ENCODE data around the gene ZNF454. TPM values are rescaled to one million over a fixed set of nuclear protein-coding genes. Genes with fewer than 3 reads are reported as not detected.

The ZNF454 gene
- total RNA-seq (1 to 10 TPM; 2.0 to 6.1 (median 3.4) TPM), polyA plus RNA-seq (1 to 10 TPM in 1 of 3 donors, under 1 TPM in 1, not detected in 1; 0.23 to 1.0 TPM)

DNA sequence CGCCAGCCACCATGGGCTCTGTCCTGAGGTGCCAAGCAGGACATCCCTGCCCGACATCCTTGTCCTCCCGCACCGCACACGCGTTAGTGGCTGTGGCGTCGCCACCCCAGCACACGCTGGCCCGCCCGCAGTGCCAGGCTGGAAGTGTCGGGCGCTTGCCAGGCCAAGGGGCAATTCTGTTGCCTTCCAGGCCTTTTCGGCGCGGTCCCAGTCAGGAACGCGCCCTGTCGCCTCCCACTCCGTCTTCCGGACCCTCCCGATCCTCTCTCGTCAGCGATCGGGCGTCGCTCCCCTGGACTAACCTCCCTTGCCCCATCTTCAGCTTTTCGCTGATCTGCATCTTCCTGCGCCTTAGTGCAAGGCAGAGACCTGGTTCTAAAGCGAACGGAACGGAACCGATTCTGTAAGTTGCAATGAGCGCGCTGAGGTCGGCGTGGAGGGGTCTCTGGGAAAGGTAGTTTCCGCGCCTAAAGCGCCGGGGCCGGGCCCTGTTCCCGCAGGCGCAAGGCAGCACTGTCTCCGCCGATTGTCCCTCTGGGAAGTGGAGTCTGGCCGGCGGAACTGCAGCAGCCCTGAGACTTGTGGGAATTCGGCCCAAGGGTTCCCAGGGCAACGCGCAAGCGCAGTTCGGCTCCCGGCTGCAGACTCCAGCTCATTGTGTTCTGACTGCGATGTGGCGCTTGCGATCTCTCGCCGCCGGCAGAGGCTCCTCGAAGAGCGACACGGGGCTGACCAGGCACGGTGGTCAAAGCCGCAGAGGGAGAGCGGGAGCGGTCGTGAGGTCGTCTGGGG, at the start of gene ZNF454:
TSS of gene ZNF454 (plus strand) at position 630 of the 792 bp plus-strand sequence. CDS start 1,594 bp downstream, outside the sequence.
- H3K9me3 ChIP-seq, result peaks cover 6 to 43% (median 21%) of the 10 kb centered on the region in 4 donors
- H3K4me3 ChIP-seq, result peak within 1 kb of the TSS; percentile 62 to 69 (median 67)
- no peaks in the 10 kb centered on the region for H3K27me3 ChIP-seq
- peaks cover 0 to 17% (median 9%) of the 10 kb centered on the region in 4 donors for H3K4me1 ChIP-seq
- peak within 1 kb of the TSS; percentile 82 to 89 (median 86) for H3K27ac ChIP-seq
- TF ChIP-seq EP300 (IDR thresholded peaks at IDR 0.05) (no peak), POLR2A (IDR thresholded peaks at IDR 0.05) (peak in 1 of 2 donors; percentile 8), POLR2AphosphoS5 (IDR thresholded peaks at IDR 0.05) (peak; percentile 44 to 82 (median 55))
- TF ChIP-seq, protein P1, sequence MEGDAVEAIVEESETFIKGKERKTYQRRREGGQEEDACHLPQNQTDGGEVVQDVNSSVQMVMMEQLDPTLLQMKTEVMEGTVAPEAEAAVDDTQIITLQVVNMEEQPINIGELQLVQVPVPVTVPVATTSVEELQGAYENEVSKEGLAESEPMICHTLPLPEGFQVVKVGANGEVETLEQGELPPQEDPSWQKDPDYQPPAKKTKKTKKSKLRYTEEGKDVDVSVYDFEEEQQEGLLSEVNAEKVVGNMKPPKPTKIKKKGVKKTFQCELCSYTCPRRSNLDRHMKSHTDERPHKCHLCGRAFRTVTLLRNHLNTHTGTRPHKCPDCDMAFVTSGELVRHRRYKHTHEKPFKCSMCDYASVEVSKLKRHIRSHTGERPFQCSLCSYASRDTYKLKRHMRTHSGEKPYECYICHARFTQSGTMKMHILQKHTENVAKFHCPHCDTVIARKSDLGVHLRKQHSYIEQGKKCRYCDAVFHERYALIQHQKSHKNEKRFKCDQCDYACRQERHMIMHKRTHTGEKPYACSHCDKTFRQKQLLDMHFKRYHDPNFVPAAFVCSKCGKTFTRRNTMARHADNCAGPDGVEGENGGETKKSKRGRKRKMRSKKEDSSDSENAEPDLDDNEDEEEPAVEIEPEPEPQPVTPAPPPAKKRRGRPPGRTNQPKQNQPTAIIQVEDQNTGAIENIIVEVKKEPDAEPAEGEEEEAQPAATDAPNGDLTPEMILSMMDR (IDR thresholded peaks at IDR 0.05), result no peak
- peaks cover 0 to 2% (median 1%) of the 10 kb centered on the region in 4 donors for H3K36me3 ChIP-seq
- intact Hi-C loops (cut with DNase I), result loop anchor here (1.0 to 5.0 kb wide), 5 partner anchors 43 to 208 kb away; partner anchors contain the start of genes ZFP2, ZNF354A, ZNF354B and ZNF354C
- 8 to 9% methylated on average over 69 of the region's 69 CpGs for WGBS, 2 donors
- DNase-seq, result peak; percentile 97

DNA sequence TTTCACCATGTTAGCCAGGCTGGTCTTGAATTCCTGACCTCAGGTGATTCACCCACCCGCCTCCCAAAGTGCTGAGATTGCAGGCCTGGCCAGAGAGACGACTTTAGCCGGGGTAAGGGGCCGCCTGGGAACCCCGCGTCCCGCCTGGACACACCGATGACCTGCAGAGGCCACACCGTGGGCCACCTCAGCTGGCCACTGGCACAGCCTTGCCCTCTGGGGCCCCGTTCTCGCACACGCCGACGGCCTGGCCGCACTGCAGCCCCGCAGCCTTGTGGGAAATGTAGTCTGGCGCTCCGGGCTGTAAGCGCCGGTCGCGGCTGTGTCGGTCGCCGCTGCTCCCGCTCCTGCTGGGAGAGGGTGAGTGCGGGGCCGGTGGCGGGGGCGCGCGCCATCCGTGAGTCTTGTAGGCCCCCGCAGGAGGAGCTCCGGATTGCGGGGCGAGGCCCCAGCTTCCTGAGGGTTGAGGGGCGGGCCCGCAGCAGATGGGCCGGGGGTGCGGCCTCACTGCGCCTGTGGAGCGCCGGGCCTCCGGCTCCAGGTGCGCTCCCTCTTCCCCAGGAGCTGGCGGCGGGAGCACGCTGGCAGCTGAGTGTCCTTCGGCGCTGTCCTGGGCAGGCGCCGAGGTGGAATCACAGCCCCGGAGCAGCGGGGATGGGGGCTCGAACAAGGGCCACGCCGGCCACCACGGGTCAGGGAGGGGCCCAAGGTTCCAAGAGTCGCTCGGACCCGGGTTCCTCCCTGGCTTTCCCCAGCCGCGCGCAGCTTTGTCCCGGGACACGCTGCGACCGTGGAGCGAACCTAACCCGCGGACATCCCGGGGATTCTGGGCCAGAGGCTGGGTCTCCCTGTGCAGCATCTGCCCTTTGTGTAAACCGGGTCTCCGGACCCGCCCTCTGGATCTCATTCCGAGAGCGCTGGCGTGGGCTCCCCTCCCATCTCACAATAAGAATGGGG, 45.1 kb upstream of the ZNF454 start, which contains the start of gene ZFP2:
TSS of gene ZFP2 (plus strand) at position 299 of the 957 bp plus-strand sequence. CDS start 35,401 bp downstream, outside the sequence.
- peak within 1 kb of the TSS; percentile 80 to 85 (median 82) for H3K27ac ChIP-seq
- H3K27me3 ChIP-seq, result no peaks in the 10 kb centered on the region
- intact Hi-C loops (cut with DNase I), result loop anchor here (5.0 kb wide), 1 partner anchor 46 kb away; the partner anchor contains the start of gene ZNF454
- H3K4me3 ChIP-seq, result peak within 1 kb of the TSS; percentile 80 to 95 (median 86)
- 2 to 3% methylated on average over 79 of the region's 79 CpGs for WGBS, 2 donors
- H3K4me1 ChIP-seq, result peaks cover 0 to 14% (median 6%) of the 10 kb centered on the region in 4 donors
- TF ChIP-seq EP300 (IDR thresholded peaks at IDR 0.05) (no peak), POLR2AphosphoS5 (IDR thresholded peaks at IDR 0.05) (peak; percentile 30 to 74 (median 54)), POLR2A (IDR thresholded peaks at IDR 0.05) (no peak)
- TF ChIP-seq, protein P1 (IDR thresholded peaks at IDR 0.05), result no peak
- peak; percentile 72 for DNase-seq
- no peaks in the 10 kb centered on the region for H3K36me3 ChIP-seq
- H3K9me3 ChIP-seq, result no peaks in the 10 kb centered on the region

DNA sequence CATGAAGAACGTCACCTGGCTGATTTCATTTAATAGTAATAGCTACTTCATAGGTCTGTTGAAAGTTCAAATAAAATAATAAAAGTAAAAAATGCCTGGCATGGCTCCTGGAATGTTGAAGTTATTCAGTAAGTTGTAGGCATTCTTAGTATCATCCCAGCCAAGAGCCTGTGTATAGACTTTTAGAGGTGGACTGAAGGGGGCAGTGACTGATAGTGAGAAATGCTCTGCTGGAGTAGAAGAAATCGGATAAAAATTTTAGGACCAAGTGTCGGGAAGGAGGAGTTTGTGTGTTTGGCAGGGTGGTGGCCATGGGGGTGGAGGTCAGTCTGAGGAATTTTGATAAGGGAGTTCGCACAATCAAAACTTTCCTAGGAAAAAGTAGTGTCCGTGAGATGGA, 41.7 kb upstream of the ZNF454 start:
- Histone ChIP-seq H3K4me3 (no peak overlapping the region), H3K27me3 (no peaks in the 10 kb centered on the region), H3K4me1 (peaks cover 0 to 14% (median 6%) of the 10 kb centered on the region in 4 donors), H3K27ac (no peak overlapping the region), H3K36me3 (peaks cover 0 to 6% (median 0%) of the 10 kb centered on the region in 4 donors), H3K9me3 (no peaks in the 10 kb centered on the region)
- no peak for DNase-seq
- intact Hi-C loops (cut with DNase I), result loop anchor here (5.0 kb wide), 1 partner anchor 43 kb away; the partner anchor contains the start of gene ZNF454
- WGBS, 2 donors, result 92 to 97% methylated on average over 5 of the region's 5 CpGs
- TF ChIP-seq, protein P1 (IDR thresholded peaks at IDR 0.05), result no peak
- TF ChIP-seq POLR2A (IDR thresholded peaks at IDR 0.05) (no peak), EP300 (IDR thresholded peaks at IDR 0.05) (no peak), POLR2AphosphoS5 (IDR thresholded peaks at IDR 0.05) (no peak)

DNA sequence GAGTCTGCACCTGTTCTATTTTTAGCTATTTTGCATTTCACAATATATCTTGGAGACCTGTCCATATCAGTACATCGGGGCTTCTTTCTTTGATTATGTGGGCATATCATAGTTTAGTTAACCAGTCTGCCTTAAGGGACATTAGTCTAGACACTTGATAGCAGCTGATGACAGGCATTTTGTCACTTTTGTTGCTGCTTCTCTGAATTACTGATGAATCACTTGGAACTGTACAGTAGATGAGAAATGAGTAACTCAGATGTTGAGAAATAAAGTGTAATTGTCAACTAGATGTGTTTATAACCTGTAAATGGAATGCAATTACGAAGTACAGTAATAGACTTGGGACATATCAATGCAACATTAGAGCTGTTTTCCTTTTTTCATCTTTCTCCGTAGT, 38.1 kb upstream of the ZNF454 start:
- Histone ChIP-seq H3K4me1 (no peaks in the 10 kb centered on the region), H3K27ac (no peak overlapping the region), H3K9me3 (no peaks in the 10 kb centered on the region), H3K36me3 (peaks cover 0 to 15% (median 0%) of the 10 kb centered on the region in 4 donors), H3K27me3 (no peaks in the 10 kb centered on the region), H3K4me3 (no peak overlapping the region)
- TF ChIP-seq, protein P1 (IDR thresholded peaks at IDR 0.05), result no peak
- TF ChIP-seq EP300 (IDR thresholded peaks at IDR 0.05) (no peak), POLR2A (IDR thresholded peaks at IDR 0.05) (no peak), POLR2AphosphoS5 (IDR thresholded peaks at IDR 0.05) (no peak)
- DNase-seq, result no peak
- WGBS, 2 donors, result 63 to 77% methylated on average over 3 of the region's 3 CpGs
- intact Hi-C loops (cut with DNase I), result no loop called here
